HepG2 (cell line): ENCODE results near the gene COPA. TPM values are rescaled to one million over a fixed set of nuclear protein-coding genes. Genes with fewer than 3 reads are reported as not detected.

ENCODE experiments used
- ATAC-seq: fragments of 200-7000 bp; cut with Tn5 transposase; 3 replicates; pipeline ENCODE4 v1.9.1; 2020; ENCODE audit warnings: mild to moderate bottlenecking, moderate library complexity
- BruUV-seq: library from RNA; stranded (reverse); fragments of 400-500 nt; replicated peaks from 2 replicates; lab custom pipeline; 2021; lab: Mats Ljungman, UMichigan
- CTCF ChIA-PET: fragments of 300-600 bp; formaldehyde crosslinking; extraction: SDS; loops from one replicate; lab custom pipeline; 2021; ENCODE audit warnings: low total read pairs, inconsistent platforms, low intra/inter-chr PET ratio; lab: Yijun Ruan, JAX
- POLR2A ChIA-PET: fragments of 350-600 bp; sonication (Branson Sonifier 250); formaldehyde crosslinking; loops from one replicate; lab custom pipeline; 2020; ENCODE audit warnings: antibody characterized with exemption, inconsistent platforms; lab: Yijun Ruan, JAX
- DNase-seq: peaks from one replicate; pipeline ENCODE4 v3.0.0-alpha.2; 2015; ENCODE audit warnings: low spot score
- FAIRE-seq: peaks from 3 replicates; lab custom pipeline; 2011; peaks lifted over from hg19 to GRCh38; lab: Jason Lieb, UNC
- H2AFZ ChIP-seq: one replicate; pipeline ENCODE4 v1.6.1; 2011; ENCODE audit warnings: low read length, inconsistent platforms
- H3K27ac ChIP-seq: fragments of 300-600 bp; 3 replicates; pipeline ENCODE4 v1.8.0; 2011; ENCODE audit warnings: mixed run types, mild to moderate bottlenecking, mixed read lengths, low read length, inconsistent platforms; ENCODE audit not compliant: insufficient read depth; ENCODE audit errors: extremely low read length
- H3K27me3 ChIP-seq, 2 experiments: fragments of 200-600 bp in 1 of 2; 2 replicates in 1 of 2; 3 replicates in 1 of 2; pipeline versions ENCODE4 v1.6.0 to v1.8.0; 2011; ENCODE audit warnings: low read length in 2 of 2, mild to moderate bottlenecking in 2 of 2, moderate library complexity in 2 of 2, inconsistent platforms in 1 of 2; ENCODE audit not compliant: insufficient read depth in 2 of 2, control insufficient read depth in 1 of 2
- H3K36me3 ChIP-seq, 2 experiments: fragments of 200-600 bp in 1 of 2; replicated peaks in 1 of 2; 2 replicates in 1 of 2; 3 replicates in 1 of 2; pipeline versions ENCODE4 v1.5.1 to v1.8.0; 2011; ENCODE audit warnings: low read length in 2 of 2, inconsistent platforms in 1 of 2; ENCODE audit not compliant: insufficient read depth in 2 of 2, control insufficient read depth in 1 of 2
- H3K4me1 ChIP-seq: 2 replicates; pipeline ENCODE4 v1.5.1; 2012; ENCODE audit warnings: low read length, inconsistent platforms; ENCODE audit not compliant: insufficient read depth
- H3K4me2 ChIP-seq: 2 replicates; pipeline ENCODE4 v1.6.0; 2011; ENCODE audit warnings: low read depth, low read length, inconsistent platforms
- H3K4me3 ChIP-seq, 3 experiments: fragments of 200-600 bp in 1 of 3; sonication (generic), shearing (Covaris generic) in 1 of 3; replicated peaks in 1 of 3; 2 replicates each; pipeline ENCODE4 v1.5.1; 2011 to 2016; ENCODE audit warnings: low read length in 3 of 3, inconsistent platforms in 2 of 3, low read depth in 2 of 3, mild to moderate bottlenecking in 2 of 3, control low read depth in 1 of 3, mixed read lengths in 1 of 3; ENCODE audit not compliant: insufficient read depth in 1 of 3
- H3K79me2 ChIP-seq: one replicate; pipeline ENCODE4 v1.6.1; 2011; ENCODE audit warnings: low read length, inconsistent platforms; ENCODE audit not compliant: insufficient read depth
- H3K9ac ChIP-seq: 2 replicates; pipeline ENCODE4 v1.6.0; 2011; ENCODE audit warnings: mild to moderate bottlenecking, low read depth, low read length, inconsistent platforms; ENCODE audit not compliant: insufficient read depth
- H3K9me3 ChIP-seq: 2 replicates; pipeline ENCODE4 v1.5.1; 2012; ENCODE audit warnings: mild to moderate bottlenecking, low read length
- H4K20me1 ChIP-seq: 2 replicates; pipeline ENCODE4 v1.6.0; 2011; ENCODE audit warnings: inconsistent platforms, mild to moderate bottlenecking, low read length, moderate library complexity; ENCODE audit not compliant: insufficient read depth
- GATA4 ChIP-seq: sonication (generic); IDR thresholded peaks from 2 replicates; pipeline ENCODE4 v1.6.1; 2016; ENCODE audit warnings: antibody characterized with exemption, low read depth, borderline replicate concordance
- MAF1 ChIP-seq: sonication (generic); formaldehyde crosslinking; IDR thresholded peaks from 2 replicates; pipeline ENCODE4 v1.5.0; 2020; ENCODE audit warnings: missing genetic modification reagents, borderline replicate concordance
- SNAPC4 ChIP-seq: sonication (generic); formaldehyde crosslinking; IDR thresholded peaks from 2 replicates; pipeline ENCODE4 v1.4.0; 2020; ENCODE audit warnings: mild to moderate bottlenecking, missing genetic modification reagents
- SP1 ChIP-seq, 2 experiments: fragments of 450-650 bp in 1 of 2; sonication (generic) in 1 of 2; formaldehyde crosslinking in 1 of 2; IDR thresholded peaks; 2 replicates each; pipeline versions ENCODE4 v1.4.0 to v1.6.1; 2016 to 2020; ENCODE audit warnings: missing genetic modification reagents in 1 of 2
- ZBTB4 ChIP-seq: sonication (generic); formaldehyde crosslinking; IDR thresholded peaks from 2 replicates; pipeline ENCODE4 v1.4.0; 2020; ENCODE audit warnings: missing genetic modification reagents, mild to moderate bottlenecking, borderline replicate concordance
- ZNF883 ChIP-seq: sonication (generic); formaldehyde crosslinking; IDR thresholded peaks from 2 replicates; pipeline ENCODE4 v1.5.1; 2020; ENCODE audit warnings: mild to moderate bottlenecking, missing genetic modification reagents; ENCODE audit errors: not compliant biosample characterization
- in situ Hi-C: cut with HindIII; loops from 2 replicates; pipeline ENCODE4 v1.10.0; 2017; ENCODE audit warnings: low pct_unique_long_range_greater_than_20kb; ENCODE audit not compliant: extremely low pct_ligation_motif_present
- intact Hi-C: fragments of 100-400 bp; cut with micrococcal nuclease; formaldehyde crosslinking; loops from one replicate; pipeline ENCODE4 v1.10.0; 2022; ENCODE audit not compliant: unreplicated experiment
- polyA plus RNA-seq, 8 experiments: library from polyadenylated mRNA; depleted of rRNA in 3 of 8; stranded (reverse) in 7 of 8; unstranded in 1 of 8; fragments of >200 nt; fragmentation: Illumina TruSeq in 4 of 8; extraction: Trizol in 4 of 8; gene quantifications; 2 replicates each; pipeline versions ENCODE4 v1.2.1 to v1.2.3, GENCODE V29; 2011 to 2016; ENCODE audit warnings: low read depth in 4 of 8, missing spikeins in 1 of 8, mixed read lengths in 1 of 8; ENCODE audit not compliant: insufficient read depth in 1 of 8
- total RNA-seq, 5 experiments: library from RNA; depleted of rRNA; stranded (reverse); fragments of >200 nt; fragmentation: Illumina TruSeq; extraction: Trizol; gene quantifications; 2 replicates each; pipeline ENCODE4 v1.2.3, GENCODE V29; 2016; ENCODE audit warnings: low read depth in 1 of 5
- TF ChIP-seq, protein P1 (sequence below): sonication (generic); formaldehyde crosslinking; IDR thresholded peaks from 2 replicates; pipeline ENCODE4 v1.9.0; 2021; ENCODE audit warnings: missing genetic modification reagents, mild to moderate bottlenecking, borderline replicate concordance

Gene COPA
- total and polyA plus RNA-seq, 2 of the 13 experiments (the other 11 are each of a cell fraction or from before 2014, with no cell fraction given) = 160 to 197 TPM

DNA sequence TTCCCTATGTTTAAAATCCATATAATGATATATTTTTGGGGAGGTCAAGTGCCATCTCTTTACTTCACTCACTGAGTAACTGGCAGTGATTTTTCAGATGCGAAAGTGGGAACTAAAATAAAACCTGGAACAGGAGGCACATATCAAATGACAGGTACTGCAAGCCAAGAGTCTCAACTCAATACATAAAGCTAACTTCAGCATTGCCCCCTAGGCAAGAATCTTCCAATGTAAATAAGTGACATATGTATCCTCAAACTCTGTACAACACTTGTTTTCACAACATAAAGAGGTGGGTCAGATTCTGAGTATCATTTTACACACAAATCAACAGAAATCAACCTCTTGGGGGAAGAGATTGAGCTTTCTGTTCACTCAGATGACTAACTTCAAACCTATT is 98.8 kb downstream of the COPA start (continued):
- no peak for TF ChIP-seq ZBTB4
- TF ChIP-seq, protein P1, sequence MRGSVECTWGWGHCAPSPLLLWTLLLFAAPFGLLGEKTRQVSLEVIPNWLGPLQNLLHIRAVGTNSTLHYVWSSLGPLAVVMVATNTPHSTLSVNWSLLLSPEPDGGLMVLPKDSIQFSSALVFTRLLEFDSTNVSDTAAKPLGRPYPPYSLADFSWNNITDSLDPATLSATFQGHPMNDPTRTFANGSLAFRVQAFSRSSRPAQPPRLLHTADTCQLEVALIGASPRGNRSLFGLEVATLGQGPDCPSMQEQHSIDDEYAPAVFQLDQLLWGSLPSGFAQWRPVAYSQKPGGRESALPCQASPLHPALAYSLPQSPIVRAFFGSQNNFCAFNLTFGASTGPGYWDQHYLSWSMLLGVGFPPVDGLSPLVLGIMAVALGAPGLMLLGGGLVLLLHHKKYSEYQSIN (CRISPR knock-in tag) = no peak
- TF ChIP-seq ZNF883 (CRISPR knock-in tag) = no peak
- no peak for TF ChIP-seq MAF1 (CRISPR knock-in tag)
- TF ChIP-seq, all 625 proteins: peak for 0

DNA sequence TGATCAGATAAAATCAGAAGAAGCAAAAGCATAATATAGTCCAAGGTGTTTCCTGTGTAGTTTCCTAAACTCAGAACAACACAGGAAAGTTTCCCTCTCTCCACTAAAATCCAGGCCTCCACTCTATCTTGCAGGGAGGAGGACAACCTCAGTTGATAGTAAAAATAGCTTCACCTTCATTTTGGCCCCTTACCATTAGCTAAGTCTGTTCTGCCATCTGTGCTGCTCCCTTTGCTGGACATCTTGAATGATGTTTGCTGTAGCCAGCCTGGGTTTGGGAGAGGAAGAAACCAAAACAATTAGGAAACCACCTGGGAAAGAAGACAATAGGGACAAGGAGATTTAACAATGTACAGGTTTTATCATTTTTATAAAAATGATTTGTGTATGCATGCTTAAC is 99.3 kb downstream of the COPA start:
- H3K27ac ChIP-seq = no peak overlapping the region
- peaks cover 11 to 42% of the 10 kb centered on the region in 2 experiments; a peak in 4 of 5 replicates for H3K36me3 ChIP-seq
- intact Hi-C loops (no loop called here), in situ Hi-C loops (no loop called here)
- no peaks in the 10 kb centered on the region for H3K27me3 ChIP-seq
- H3K79me2 ChIP-seq = peaks cover 28% of the 10 kb centered on the region
- ChIA-PET POLR2A (no interaction called here), CTCF (no interaction called here)
- no peak for FAIRE-seq
- DNase-seq = no peak
- H3K9ac ChIP-seq = no peak overlapping the region
- no peaks in the 10 kb centered on the region for H3K4me1 ChIP-seq
- no peaks in the 10 kb centered on the region for H4K20me1 ChIP-seq
- no peak overlapping the region for H3K4me2 ChIP-seq
- no TSS peak for BruUV-seq
- H3K4me3 ChIP-seq = no peak overlapping the region
- H2AFZ ChIP-seq = no peak overlapping the region
- ATAC-seq = no peak
- no peaks in the 10 kb centered on the region for H3K9me3 ChIP-seq
- no peak for TF ChIP-seq SP1 (IDR thresholded peaks at IDR 0.05)
- TF ChIP-seq SP1 (CRISPR knock-in tag; IDR thresholded peaks at IDR 0.05) = no peak
- no peak for TF ChIP-seq GATA4
- TF ChIP-seq SNAPC4 (CRISPR knock-in tag) = no peak
